ENCODE data around the gene GABBR1.

Gene GABBR1

GRCh38 chr6:29561606-29562181 is 71.3 kb downstream of the GABBR1 start:
- no peak for DNase-seq

GRCh38 chr6:29561091-29561490 is 71.9 kb downstream of the GABBR1 start:
- no peak for DNase-seq

- no peak for DNase-seq
Measured at GRCh38 chr6:29559524-29560287, 73.3 kb downstream of the GABBR1 start, which contains the start of gene UBD. TSS of gene UBD (minus strand) at chr6:29559732. CDS start at chr6:29559701, 31 bp downstream.

GRCh38 chr6:29558439-29559079 is 74.4 kb downstream of the GABBR1 start:
- DNase-seq = no peak

GRCh38 chr6:29557320-29557719 is 75.7 kb downstream of the GABBR1 start:
- DNase-seq = no peak

- DNase-seq = no peak
Measured at GRCh38 chr6:29554764-29555163, 78.2 kb downstream of the GABBR1 start.

- peak in 1 of 2 experiments; percentile 15 for DNase-seq
Measured at GRCh38 chr6:29553268-29554057, 79.5 kb downstream of the GABBR1 start.

- DNase-seq = peak in 1 of 2 experiments; percentile 4
Measured at GRCh38 chr6:29552512-29553051, 80.4 kb downstream of the GABBR1 start.

- no peak for DNase-seq
Measured at GRCh38 chr6:29547573-29547972, 85.4 kb downstream of the GABBR1 start.

- no peak for DNase-seq
Measured at GRCh38 chr6:29537714-29538403, 95.1 kb downstream of the GABBR1 start.

- DNase-seq = no peak
Measured at GRCh38 chr6:29532320-29532951, 100.5 kb downstream of the GABBR1 start.

- DNase-seq = no peak
Measured at GRCh38 chr6:29531668-29532067, 101.3 kb downstream of the GABBR1 start.

- no peak for DNase-seq
Measured at GRCh38 chr6:29530671-29531310, 102.2 kb downstream of the GABBR1 start.

- no peak for DNase-seq
Measured at GRCh38 chr6:29529956-29530355, 103.0 kb downstream of the GABBR1 start.

GRCh38 chr6:29528988-29529560 is 103.9 kb downstream of the GABBR1 start:
- no peak for DNase-seq

GRCh38 chr6:29528300-29528931 is 104.6 kb downstream of the GABBR1 start:
- DNase-seq = no peak

GRCh38 chr6:29527564-29527963 is 105.4 kb downstream of the GABBR1 start:
- DNase-seq = no peak

GRCh38 chr6:29527126-29527525 is 105.9 kb downstream of the GABBR1 start:
- no peak for DNase-seq

GRCh38 chr6:29525311-29525639 is 107.7 kb downstream of the GABBR1 start:
- DNase-seq = no peak

Measured in NCI-H524 (cell line).